SK-N-MC (cell line): ENCODE measurements around the gene RYR2.

Source experiments
- EZH2 ChIP-seq: fragments of 200-600 bp; sonication (generic); IDR thresholded peaks from one replicate; pipeline ENCODE4 v1.6.1; 2017; ENCODE audit warnings: antibody characterized with exemption
- POLR2AphosphoS5 ChIP-seq: IDR thresholded peaks from 2 replicates; pipeline ENCODE4 v1.6.1; 2012; ENCODE audit warnings: mild to moderate bottlenecking, low read depth, low read length, borderline replicate concordance

DNA sequence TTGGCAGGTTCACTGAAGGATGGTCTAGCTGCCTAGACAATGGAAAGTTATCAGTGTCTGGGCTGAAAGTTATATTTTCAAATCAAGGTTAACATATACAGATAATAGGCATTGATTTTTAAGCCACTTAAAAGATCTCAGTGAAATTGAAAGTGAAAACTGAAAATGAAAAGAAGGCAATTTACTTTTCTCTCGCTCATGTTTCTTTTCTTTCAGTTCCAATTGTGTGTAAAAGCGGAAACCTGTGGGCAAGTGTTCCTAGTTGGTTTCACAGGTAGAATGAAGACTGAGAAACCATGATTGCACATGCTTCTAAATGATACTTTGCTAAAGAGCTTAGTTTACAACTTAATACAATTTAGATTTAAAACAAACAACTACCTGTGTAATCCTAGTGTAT lies 465.0 kb downstream of the RYR2 start:
- TF ChIP-seq POLR2AphosphoS5 (no peak), EZH2 (no peak)
